HFF-Myc (cell line): ENCODE measurements around the gene ARSI.

Experiments
- DNase-seq: peaks from one replicate; pipeline ENCODE4 v3.0.0-alpha.2; 2011; ENCODE audit warnings: low read depth; ENCODE audit errors: extremely low read depth
- H3K4me3 ChIP-seq: replicated peaks from 2 replicates; pipeline ENCODE4 v1.5.1; 2011; ENCODE audit warnings: low read depth, mild to moderate bottlenecking, control low read depth, low read length
- TF ChIP-seq, protein P1 (sequence below): IDR thresholded peaks from 2 replicates; pipeline ENCODE4 v1.5.1; 2012; ENCODE audit warnings: mild to moderate bottlenecking, low read depth, low read length, control low read depth; ENCODE audit errors: missing control alignments

ARSI gene

DNA sequence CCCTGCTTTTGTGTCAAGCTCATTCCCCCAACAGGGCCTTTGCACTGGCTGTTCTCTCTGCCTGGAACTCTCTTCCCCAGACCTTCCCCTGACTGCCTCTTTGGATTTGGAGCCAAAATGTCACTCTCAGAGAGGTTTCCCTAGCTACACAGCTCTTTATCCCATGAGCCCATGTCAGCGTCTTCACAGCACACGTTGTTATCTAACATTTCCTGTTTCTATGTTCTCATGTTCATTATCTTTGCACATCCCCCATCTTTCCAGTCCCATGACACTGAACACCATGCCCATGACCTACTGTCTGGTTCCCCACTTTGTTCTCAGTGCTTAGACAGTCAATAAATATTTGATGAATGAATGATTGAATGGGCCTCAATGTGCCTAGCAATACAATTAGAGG, 26.3 kb upstream of the ARSI start:
- no peak for DNase-seq
- H3K4me3 ChIP-seq = no peak overlapping the region
- TF ChIP-seq, protein P1, sequence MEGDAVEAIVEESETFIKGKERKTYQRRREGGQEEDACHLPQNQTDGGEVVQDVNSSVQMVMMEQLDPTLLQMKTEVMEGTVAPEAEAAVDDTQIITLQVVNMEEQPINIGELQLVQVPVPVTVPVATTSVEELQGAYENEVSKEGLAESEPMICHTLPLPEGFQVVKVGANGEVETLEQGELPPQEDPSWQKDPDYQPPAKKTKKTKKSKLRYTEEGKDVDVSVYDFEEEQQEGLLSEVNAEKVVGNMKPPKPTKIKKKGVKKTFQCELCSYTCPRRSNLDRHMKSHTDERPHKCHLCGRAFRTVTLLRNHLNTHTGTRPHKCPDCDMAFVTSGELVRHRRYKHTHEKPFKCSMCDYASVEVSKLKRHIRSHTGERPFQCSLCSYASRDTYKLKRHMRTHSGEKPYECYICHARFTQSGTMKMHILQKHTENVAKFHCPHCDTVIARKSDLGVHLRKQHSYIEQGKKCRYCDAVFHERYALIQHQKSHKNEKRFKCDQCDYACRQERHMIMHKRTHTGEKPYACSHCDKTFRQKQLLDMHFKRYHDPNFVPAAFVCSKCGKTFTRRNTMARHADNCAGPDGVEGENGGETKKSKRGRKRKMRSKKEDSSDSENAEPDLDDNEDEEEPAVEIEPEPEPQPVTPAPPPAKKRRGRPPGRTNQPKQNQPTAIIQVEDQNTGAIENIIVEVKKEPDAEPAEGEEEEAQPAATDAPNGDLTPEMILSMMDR = no peak

DNA sequence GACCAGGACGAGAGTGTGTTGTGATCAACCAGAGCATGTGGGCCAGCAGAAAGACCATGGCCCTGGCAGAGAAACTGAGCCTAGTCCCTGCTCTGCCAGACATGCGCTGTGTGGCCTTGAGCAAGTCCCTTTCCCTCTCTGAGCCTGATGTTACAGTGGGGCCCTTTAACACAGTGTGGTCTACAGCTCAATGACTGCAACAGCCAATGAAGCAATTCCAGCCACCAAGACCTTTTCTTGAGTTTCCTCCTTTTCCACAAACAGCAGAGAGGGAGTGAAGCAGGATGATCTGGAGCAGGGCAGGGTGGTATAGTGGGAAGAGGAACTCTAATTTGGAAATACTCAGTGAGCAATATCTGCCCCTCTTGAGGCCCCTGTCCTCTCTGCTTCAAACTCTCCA, 25.8 kb upstream of the ARSI start:
- no peak overlapping the region for H3K4me3 ChIP-seq
- DNase-seq = no peak
- TF ChIP-seq, protein P1 = no peak

DNA sequence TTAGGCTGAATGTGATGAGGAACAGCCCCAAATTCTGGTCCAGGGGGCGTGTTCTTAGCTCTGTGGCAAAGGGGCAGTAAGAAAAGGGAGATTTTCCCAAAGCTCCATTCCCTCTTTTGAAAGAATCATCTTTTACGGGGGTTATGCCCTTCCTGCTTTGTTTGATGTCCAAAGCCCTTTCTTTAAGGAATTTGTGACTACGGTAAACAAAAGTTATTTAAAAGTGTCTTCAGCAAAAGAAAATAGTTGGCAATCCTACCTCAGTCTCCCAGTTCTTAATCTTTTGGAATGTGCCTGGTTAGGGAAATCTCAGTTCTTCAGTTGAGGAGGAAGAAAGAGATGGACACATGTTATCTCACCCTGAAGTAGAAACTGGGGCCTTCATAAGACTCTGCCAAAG, 24.4 kb upstream of the ARSI start:
- H3K4me3 ChIP-seq = no peak overlapping the region
- no peak for DNase-seq
- TF ChIP-seq, protein P1 = no peak

DNA sequence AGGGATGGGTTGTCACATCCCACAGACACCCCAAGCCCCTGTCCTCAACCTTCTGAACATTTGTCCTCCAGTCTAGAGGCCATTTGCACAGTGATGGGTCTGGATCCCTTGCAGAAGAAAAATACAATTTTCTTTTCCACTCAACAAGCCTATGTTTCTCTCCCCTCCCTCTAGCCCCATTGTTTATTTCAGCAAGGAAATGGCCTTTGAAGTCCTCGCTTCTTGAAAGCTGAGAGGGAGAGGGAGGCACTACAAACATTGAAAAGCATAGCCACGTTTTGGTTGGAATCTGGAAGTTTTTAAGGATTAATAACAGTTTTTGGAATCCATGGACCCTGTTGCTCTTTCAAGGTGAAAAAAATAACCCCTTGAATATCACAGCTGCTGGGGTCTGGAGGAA, 24.0 kb upstream of the ARSI start:
- no peak for DNase-seq
- H3K4me3 ChIP-seq = no peak overlapping the region
- TF ChIP-seq, protein P1 = no peak

DNA sequence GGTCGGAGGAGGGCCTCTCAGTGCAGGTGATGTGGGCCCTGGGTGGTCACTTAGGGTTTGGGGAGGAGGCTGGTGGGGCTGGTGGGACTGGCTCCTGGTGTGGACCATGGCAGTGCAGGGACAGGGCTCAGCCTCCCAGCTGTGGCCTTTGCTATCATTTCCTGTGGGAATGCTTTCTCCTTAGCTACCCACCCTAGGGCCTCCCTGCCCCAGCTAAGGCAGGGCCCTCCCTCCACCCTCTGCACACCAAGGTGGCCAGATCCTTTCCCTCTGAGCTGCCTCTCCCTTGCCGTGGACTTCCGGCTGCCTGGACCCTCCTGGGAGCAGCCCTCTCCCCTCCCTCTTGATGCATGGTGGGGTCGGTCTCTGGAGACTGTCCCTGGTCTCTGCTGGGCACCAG, 22.7 kb upstream of the ARSI start:
- TF ChIP-seq, protein P1 = no peak
- no peak overlapping the region for H3K4me3 ChIP-seq
- no peak for DNase-seq

DNA sequence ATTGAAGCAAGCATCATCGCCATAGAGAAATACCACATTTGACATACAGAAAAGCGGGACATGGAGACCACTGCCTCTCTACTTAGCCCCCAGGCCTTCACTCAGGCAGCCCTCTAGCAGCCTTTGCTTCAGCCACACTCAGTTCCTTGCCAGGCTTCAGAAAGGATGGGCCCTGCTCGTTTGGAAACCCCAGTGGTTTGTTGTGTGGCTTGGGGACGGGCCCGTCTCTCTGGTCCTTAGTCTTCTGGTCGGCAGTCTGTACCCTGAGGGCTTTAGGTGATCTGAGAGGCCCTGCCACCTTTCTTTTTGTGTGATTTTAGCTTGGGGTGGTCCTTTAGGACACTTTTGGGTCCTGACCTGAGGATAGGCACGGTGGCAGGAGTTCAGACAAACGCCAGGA, 21.1 kb upstream of the ARSI start:
- TF ChIP-seq, protein P1 = no peak
- no peak overlapping the region for H3K4me3 ChIP-seq
- no peak for DNase-seq

DNA sequence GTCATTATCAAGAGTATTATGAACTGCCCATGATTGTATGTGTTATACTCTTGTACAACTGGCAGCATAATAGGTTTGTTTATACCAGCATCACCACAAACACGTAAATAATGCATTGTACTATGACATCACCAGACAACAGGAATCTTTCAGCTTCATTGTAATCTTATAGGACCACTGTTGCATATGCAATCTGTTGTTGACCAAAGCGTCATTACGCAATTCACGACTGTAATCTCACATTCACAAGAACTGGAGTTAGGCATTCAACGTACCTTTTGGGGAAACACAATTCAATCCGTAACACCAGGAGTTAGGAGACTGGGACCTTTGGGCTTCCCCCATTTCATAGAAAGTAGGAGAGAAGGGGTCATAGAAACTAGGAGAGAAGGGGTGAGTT, 20.4 kb upstream of the ARSI start:
- no peak for DNase-seq
- TF ChIP-seq, protein P1 = no peak
- no peak overlapping the region for H3K4me3 ChIP-seq
